IPS-18a (cell line): ENCODE measurements around the gene FRS2.

Experiments used
- H3K27ac ChIP-seq: one replicate; pipeline ENCODE4 v1.5.1; 2013; ENCODE audit warnings: low read length
- H3K27me3 ChIP-seq: one replicate; pipeline ENCODE4 v1.6.1; 2013; ENCODE audit warnings: mild to moderate bottlenecking, low read length; ENCODE audit not compliant: control insufficient read depth, insufficient read depth
- H3K36me3 ChIP-seq: one replicate; pipeline ENCODE4 v1.6.1; 2013; ENCODE audit warnings: low read depth, low read length; ENCODE audit not compliant: control insufficient read depth
- H3K4me1 ChIP-seq: one replicate; pipeline ENCODE4 v1.6.1; 2013; ENCODE audit warnings: low read depth, low read length; ENCODE audit not compliant: control insufficient read depth
- H3K4me3 ChIP-seq: one replicate; pipeline ENCODE4 v1.5.1; 2013; ENCODE audit warnings: low read length
- H3K9ac ChIP-seq: one replicate; pipeline ENCODE4 v1.6.1; 2013; ENCODE audit warnings: mild to moderate bottlenecking, low read length, moderate library complexity
- H3K9me3 ChIP-seq: one replicate; pipeline ENCODE4 v1.6.1; 2013; ENCODE audit warnings: low read depth, low read length; ENCODE audit not compliant: control insufficient read depth

Gene FRS2

DNA sequence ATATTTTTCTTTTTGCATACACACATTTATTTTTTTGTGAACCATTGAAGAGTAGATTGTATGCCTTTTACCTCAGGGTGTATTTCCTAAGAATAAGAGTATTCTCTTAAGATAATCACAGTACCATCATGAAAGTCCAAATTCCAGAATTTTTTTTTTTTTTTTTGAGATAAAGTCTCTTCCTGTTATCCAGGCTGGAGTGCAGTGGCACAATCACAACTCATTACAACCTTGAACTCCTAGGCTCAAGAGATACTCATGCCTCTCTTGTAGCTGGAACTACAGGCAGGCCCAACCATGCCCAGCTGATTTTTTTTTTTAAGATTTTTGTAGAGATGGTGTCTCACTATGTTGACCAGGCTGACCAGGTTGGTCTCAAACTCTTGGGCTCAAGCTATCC lies 10.9 kb downstream of the FRS2 start:
- H3K27ac ChIP-seq: no peak overlapping the region

DNA sequence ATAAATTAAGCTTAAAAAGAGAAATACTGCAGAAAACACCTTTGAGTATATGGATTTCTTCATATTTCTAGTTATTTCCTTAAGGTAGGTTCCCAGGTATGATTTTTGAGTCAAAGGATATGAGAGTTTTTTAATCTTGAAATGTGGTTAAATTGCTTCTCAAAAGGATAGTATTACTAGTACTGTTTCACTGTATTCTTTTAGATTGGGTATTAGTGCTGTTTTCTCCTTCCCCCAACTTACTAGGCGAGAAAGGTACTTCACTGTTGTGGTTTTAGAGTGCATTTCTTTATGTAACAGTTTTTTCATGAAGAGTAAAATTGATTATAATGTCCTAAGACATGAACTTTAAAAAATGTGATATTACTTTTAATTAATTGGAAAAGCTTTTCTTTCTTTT lies 13.5 kb downstream of the FRS2 start:
- H3K9me3 ChIP-seq: peaks cover 8% of the 10 kb centered on the region

More for the DNA sequence above, 10.9 kb downstream of the FRS2 start:
- Histone ChIP-seq H3K36me3 (no peaks in the 10 kb centered on the region), H3K4me1 (peaks cover 3% of the 10 kb centered on the region), H3K9me3 (no peaks in the 10 kb centered on the region), H3K27me3 (no peaks in the 10 kb centered on the region), H3K4me3 (no peak overlapping the region), H3K9ac (no peak overlapping the region)

DNA sequence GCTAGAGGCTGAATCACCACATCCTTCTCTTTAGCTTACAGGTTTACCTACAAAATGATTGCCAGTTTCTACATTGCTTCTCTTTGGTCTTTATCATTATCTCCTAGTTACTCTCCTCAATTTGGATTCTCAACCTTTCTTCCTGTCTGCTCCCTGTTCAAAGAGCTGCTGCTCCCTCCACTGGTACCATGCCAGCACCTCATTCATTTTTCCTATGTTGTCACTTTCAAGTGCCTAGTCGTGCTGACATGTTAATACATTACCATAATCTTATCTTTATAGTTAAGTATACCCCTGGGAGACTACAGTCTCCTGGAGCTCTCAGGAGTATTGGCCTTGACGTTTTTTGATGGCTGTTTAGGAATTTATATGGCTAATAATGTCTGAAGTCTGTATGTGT lies 14.2 kb downstream of the FRS2 start:
- no peaks in the 10 kb centered on the region for H3K27me3 ChIP-seq
- peaks cover 4% of the 10 kb centered on the region for H3K36me3 ChIP-seq
- H3K9ac ChIP-seq: no peak overlapping the region
- H3K4me3 ChIP-seq: no peak overlapping the region
- no peak overlapping the region for H3K27ac ChIP-seq
- H3K4me1 ChIP-seq: no peaks in the 10 kb centered on the region
- peaks cover 8% of the 10 kb centered on the region for H3K9me3 ChIP-seq

More for the DNA sequence above, 13.5 kb downstream of the FRS2 start:
- Histone ChIP-seq H3K36me3 (peaks cover 4% of the 10 kb centered on the region), H3K27ac (no peak overlapping the region), H3K4me3 (no peak overlapping the region), H3K9ac (no peak overlapping the region), H3K4me1 (no peaks in the 10 kb centered on the region), H3K27me3 (no peaks in the 10 kb centered on the region)

DNA sequence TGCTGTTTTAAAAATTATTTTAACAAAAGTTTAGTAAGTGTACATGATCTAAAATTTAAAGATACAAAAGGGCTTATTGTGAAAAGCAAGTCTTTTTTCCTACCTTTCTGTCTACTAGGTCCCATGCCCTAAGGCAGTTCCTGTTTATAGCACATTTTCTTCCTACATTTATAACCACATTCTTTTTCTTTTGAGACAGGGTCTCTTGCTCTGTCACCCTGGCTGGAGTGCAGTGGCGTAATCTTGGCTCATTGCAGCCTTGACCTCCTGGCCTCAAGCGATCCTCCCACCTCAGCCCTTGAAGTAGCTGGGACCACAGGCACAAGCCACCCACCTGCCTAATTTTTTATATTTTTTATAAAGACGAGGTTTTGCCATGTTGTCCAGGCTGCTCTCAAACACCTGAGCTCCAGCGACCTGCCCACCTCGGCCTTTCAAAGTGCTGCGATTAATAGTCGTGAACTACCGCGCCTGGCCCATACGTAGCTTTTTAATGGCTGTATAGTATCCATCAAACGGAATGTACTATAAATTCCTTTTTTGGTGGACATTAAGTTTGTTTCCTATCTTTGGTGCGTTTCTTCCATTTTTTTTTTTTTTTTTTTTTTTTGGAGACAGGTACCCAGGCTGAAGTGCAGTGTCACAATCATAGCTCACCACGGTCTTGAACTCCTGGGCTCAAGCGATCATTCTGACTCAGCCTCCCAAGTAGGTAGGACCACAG lies 20.9 kb downstream of the FRS2 start:
- Histone ChIP-seq H3K36me3 (peaks cover 4% of the 10 kb centered on the region), H3K9me3 (peaks cover 8% of the 10 kb centered on the region), H3K4me1 (no peaks in the 10 kb centered on the region), H3K4me3 (no peak overlapping the region), H3K9ac (no peak overlapping the region), H3K27me3 (no peaks in the 10 kb centered on the region), H3K27ac (no peak overlapping the region)

DNA sequence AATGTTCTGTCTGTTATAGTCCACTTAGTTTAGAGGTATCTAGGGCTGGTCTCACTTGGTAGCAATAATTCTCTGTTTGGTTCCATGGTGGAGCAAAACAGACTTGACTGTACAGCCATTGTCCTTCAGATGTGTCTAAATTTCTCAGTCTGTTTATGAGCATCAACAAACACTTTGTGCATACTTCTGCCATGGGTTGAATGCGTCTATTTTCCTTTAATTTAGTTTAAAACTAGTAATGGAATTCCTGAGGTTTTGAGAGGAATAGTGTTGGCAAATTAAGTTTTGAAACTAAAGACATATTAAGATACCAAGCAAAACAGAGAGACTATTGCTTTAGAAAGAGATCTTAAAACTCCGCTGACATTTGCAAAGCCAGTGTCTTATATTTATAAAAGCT lies 22.6 kb downstream of the FRS2 start:
- Histone ChIP-seq H3K9me3 (peaks cover under 1% of the 10 kb centered on the region), H3K36me3 (no peaks in the 10 kb centered on the region)

DNA sequence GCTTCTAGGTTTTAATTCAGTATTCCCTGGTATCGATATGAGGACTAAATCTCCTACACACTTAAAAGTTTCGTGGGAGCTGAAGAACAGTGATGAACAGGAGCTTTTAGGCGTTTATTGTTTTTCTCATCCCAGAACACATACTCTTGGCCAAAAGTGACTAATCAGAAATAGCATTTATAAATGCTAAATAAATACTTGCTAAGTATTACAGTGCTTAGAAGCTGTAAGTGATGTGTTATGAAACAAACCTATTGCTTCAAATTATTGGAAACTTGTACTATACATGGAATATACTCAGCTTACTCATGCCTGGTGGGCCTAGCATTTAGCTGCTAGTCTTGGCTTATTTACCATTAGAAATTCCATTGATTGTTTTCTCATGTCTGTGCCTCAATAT lies 24.9 kb downstream of the FRS2 start:
- Histone ChIP-seq H3K36me3 (no peaks in the 10 kb centered on the region), H3K9ac (no peak overlapping the region), H3K27ac (no peak overlapping the region), H3K9me3 (no peaks in the 10 kb centered on the region), H3K4me1 (no peaks in the 10 kb centered on the region), H3K27me3 (no peaks in the 10 kb centered on the region), H3K4me3 (no peak overlapping the region)

More for the DNA sequence above, 22.6 kb downstream of the FRS2 start:
- no peaks in the 10 kb centered on the region for H3K27me3 ChIP-seq
- H3K4me1 ChIP-seq: no peaks in the 10 kb centered on the region
- no peak overlapping the region for H3K9ac ChIP-seq
- H3K27ac ChIP-seq: no peak overlapping the region
- H3K4me3 ChIP-seq: no peak overlapping the region

DNA sequence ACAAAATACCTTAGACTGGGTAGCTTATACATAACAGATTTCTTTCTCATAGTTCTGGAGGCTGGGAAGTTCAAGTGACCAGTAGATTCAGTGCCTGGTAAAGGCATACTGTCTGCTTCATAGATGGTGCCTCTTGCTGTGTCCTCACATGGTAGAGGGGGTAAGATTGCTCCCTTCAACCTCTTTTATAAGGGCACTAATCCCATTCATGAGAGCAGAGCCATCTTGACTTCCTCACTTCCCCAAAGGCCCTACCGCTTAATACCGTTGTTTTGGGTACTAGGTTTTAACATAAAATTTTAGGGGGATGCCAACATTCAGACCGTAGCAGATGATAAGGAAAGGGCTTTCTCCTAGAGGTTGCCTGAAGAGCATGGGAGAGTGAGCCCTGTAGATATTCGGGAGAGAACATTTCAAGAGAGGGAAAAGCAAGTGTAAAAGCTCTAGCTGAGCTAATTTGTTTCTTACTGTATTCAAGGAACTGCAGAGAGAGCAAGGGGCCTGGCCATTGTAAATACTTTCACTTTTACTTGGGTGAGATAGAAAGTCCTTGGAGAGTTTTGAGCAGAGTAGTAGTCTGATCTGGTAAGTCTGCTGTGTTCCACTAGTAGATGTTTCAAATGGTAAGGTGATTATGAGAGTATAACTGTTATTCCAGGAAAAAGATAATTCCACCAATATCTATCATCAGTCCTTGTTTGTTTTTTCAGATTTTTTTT lies 27.3 kb downstream of the FRS2 start:
- Histone ChIP-seq H3K27ac (no peak overlapping the region), H3K27me3 (no peaks in the 10 kb centered on the region), H3K36me3 (no peaks in the 10 kb centered on the region), H3K4me1 (no peaks in the 10 kb centered on the region), H3K9me3 (no peaks in the 10 kb centered on the region), H3K4me3 (no peak overlapping the region), H3K9ac (no peak overlapping the region)

DNA sequence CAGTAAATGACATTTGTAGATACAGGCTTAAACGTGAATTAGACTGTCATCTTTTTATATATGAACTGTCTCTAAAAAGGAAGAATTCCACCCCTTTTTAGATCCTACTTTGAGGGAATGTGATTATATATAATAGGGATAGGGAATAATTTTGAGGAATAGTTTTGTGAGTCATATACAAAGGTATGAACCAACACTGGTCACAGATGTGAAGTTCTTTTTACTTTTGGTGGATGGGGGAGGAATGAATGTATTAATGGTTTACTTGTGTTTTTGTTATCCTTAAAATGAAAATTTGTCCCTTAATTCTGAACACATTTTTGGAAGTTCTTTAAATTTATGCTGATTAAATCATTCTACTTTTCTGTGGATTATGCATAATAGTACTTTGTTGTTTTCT lies 30.4 kb downstream of the FRS2 start:
- Histone ChIP-seq H3K27me3 (no peaks in the 10 kb centered on the region), H3K9me3 (no peaks in the 10 kb centered on the region), H3K36me3 (no peaks in the 10 kb centered on the region), H3K4me1 (no peaks in the 10 kb centered on the region), H3K27ac (no peak overlapping the region), H3K4me3 (no peak overlapping the region), H3K9ac (no peak overlapping the region)

DNA sequence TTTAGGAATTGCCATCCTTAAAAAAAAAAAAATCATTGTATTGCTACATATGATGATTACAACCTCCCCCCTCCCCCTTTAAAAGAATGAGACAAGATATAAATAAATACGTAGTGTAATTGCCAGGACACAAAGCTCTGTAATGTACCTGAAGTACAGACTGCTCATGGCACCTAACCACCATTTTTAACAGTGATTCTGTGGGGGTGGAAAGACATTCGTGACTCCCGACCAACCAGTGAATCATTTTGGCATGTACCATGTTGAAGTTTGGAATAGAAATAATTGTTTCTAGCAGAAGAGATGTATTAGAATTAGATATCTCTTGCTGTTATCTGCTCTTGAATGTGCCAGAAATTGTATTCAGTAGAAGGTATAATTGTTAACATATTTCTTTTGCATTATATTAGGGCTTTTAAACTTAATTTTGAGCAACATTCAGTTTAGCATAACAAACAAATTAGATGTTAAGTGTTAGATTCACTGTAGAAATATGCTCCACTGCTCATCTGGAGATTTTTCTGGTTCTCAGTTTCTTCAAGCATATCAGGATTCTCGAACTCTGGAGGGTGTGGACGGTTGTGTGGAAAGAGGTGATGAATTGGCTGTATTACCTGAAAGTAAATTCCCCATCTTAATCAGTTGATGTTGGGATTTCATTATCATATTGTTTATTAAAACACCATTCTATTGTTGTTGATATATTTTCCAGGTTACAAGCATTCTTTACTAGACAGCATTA lies 31.1 kb downstream of the FRS2 start:
- Histone ChIP-seq H3K4me1 (no peaks in the 10 kb centered on the region), H3K27me3 (no peaks in the 10 kb centered on the region), H3K9ac (no peak overlapping the region)

DNA sequence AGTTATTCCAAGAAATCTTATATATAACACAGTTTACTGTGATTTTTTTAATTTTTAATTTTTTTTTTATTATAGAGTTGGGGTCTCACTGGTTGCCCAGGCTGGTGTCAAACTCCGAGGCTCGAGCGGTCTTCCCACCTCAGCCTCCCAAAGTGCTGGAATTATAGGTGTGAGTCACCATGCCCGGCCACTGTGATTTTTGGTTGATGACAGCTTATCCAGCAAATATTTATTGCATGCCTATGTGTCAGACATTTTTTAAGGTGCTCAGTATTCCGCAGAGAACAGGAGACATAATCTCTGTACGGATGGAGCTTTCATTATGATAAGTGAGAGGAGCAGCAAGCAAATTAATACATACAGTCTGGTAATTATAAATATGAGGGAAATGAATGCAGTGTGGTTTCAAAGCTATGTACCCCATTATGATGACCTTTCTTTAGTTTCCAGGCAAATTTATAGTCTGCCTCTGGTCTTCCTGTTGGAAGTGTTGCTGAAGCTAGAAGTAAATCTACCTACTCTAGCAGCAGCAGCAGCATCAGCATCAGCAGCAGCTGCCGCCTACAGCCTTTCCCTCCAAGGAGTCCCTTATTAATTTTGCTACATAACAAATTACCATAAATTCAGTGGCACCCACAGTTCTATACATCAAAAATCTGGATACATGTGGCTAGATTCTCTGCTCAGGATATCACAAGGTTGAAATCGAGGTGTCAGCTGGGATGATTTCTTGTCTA lies 32.3 kb downstream of the FRS2 start:
- no peak overlapping the region for H3K27ac ChIP-seq

More for the DNA sequence above, 31.1 kb downstream of the FRS2 start:
- H3K4me3 ChIP-seq: no peak overlapping the region
- no peaks in the 10 kb centered on the region for H3K36me3 ChIP-seq
- no peak overlapping the region for H3K27ac ChIP-seq
- H3K9me3 ChIP-seq: no peaks in the 10 kb centered on the region

DNA sequence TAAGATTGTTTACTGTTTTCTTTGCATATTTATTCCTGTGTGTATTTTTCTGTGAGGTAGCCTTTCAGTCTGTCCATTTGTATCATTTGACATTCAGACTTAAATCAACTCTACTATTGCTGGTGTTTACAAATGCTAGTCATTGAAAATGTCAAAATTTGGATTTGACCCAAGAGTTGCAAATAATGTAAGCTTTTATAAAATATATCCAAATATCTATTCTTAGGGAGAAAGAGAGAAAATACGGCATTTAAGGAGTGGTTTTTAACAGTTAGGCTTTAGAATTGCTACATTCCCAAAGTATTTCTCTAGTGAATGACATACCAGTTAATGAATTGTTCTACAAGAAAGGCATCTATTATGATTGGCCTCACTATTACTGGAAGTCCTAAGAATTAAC lies 37.9 kb downstream of the FRS2 start:
- Histone ChIP-seq H3K36me3 (no peaks in the 10 kb centered on the region), H3K9me3 (no peaks in the 10 kb centered on the region), H3K27me3 (no peaks in the 10 kb centered on the region), H3K4me1 (peaks cover 23% of the 10 kb centered on the region), H3K9ac (no peak overlapping the region), H3K27ac (no peak overlapping the region), H3K4me3 (no peak overlapping the region)

More for the DNA sequence above, 32.3 kb downstream of the FRS2 start:
- Histone ChIP-seq H3K27me3 (no peaks in the 10 kb centered on the region), H3K4me1 (no peaks in the 10 kb centered on the region), H3K9me3 (no peaks in the 10 kb centered on the region), H3K9ac (no peak overlapping the region), H3K4me3 (no peak overlapping the region), H3K36me3 (no peaks in the 10 kb centered on the region)
